Measurements from ENCODE around the gene CCDC88A.

GRCh38 chr2:55419679-55420438 is at the start of gene CCDC88A:
- peak in 2 of 4 donors; percentile 31 to 65 for TF ChIP-seq POLR2A (IDR thresholded peaks at IDR 0.05)
- peak in 2 of 7 experiments; percentile 26 to 42 for TF ChIP-seq CTCF (IDR thresholded peaks at IDR 0.05)
